GM23338 (cell line): Measurements from ENCODE around the gene TNS3. TPM values are rescaled to one million over a fixed set of nuclear protein-coding genes. Genes with fewer than 3 reads are reported as not detected.

ENCODE experiments used
- ATAC-seq: fragments of 200-7000 bp; cut with Tn5 transposase; 3 replicates; pipeline ENCODE4 v1.9.1; 2020
- DNase-seq: peaks from one replicate; pipeline ENCODE4 v3.0.0-alpha.2; 2015; ENCODE audit warnings: low spot score
- H2AFZ ChIP-seq: fragments of 200-600 bp; sonication (generic); 2 replicates; pipeline ENCODE4 v1.8.0; 2016; ENCODE audit warnings: antibody characterized with exemption, mild to moderate bottlenecking, moderate library complexity
- H3F3A ChIP-seq: fragments of 200-600 bp; sonication (generic); replicated peaks from 2 replicates; pipeline ENCODE4 v1.8.0; 2017; ENCODE audit warnings: antibody characterized with exemption, mixed run types, low read depth
- H3K27ac ChIP-seq: fragments of 200-600 bp; sonication (generic); 2 replicates; pipeline ENCODE4 v1.6.1; 2016; ENCODE audit warnings: low read depth
- H3K27me3 ChIP-seq: fragments of 200-600 bp; sonication (generic); 2 replicates; pipeline ENCODE4 v1.8.0; 2016; ENCODE audit warnings: mild to moderate bottlenecking, mixed run types, moderate library complexity; ENCODE audit not compliant: insufficient read depth
- H3K36me3 ChIP-seq: fragments of 200-600 bp; sonication (generic); 2 replicates; pipeline ENCODE4 v1.8.0; 2016; ENCODE audit warnings: mild to moderate bottlenecking; ENCODE audit not compliant: insufficient read depth
- H3K4me1 ChIP-seq: fragments of 200-600 bp; sonication (generic); 2 replicates; pipeline ENCODE4 v1.8.0; 2016; ENCODE audit warnings: mild to moderate bottlenecking, moderate library complexity; ENCODE audit not compliant: insufficient read depth
- H3K4me2 ChIP-seq: fragments of 200-600 bp; sonication (generic); 2 replicates; pipeline ENCODE4 v1.7.1; 2017; ENCODE audit warnings: mixed run types
- H3K4me3 ChIP-seq: fragments of 200-600 bp; sonication (generic); 2 replicates; pipeline ENCODE4 v1.6.1; 2016; ENCODE audit warnings: mixed run types
- H3K79me2 ChIP-seq: fragments of 200-600 bp; sonication (generic); replicated peaks from 2 replicates; pipeline ENCODE4 v1.8.0; 2017; ENCODE audit warnings: mild to moderate bottlenecking; ENCODE audit not compliant: insufficient read depth
- H3K9me2 ChIP-seq: fragments of 200-600 bp; sonication (generic); 2 replicates; pipeline ENCODE4 v1.8.0; 2017; ENCODE audit not compliant: insufficient read depth
- H4K20me1 ChIP-seq: fragments of 200-600 bp; sonication (generic); replicated peaks from 2 replicates; pipeline ENCODE4 v1.8.0; 2017; ENCODE audit warnings: mild to moderate bottlenecking; ENCODE audit not compliant: insufficient read depth
- H3K27ac Mint-ChIP-seq: 2 replicates; pipeline ENCODE4 v1.8.0; 2020; ENCODE audit warnings: inconsistent platforms, mild to moderate bottlenecking, moderate library complexity, mixed read lengths
- H3K27me3 Mint-ChIP-seq: 3 replicates; pipeline ENCODE4 v1.8.0; 2022; ENCODE audit warnings: low read depth, mild to moderate bottlenecking, moderate library complexity, mixed read lengths, inconsistent platforms; ENCODE audit not compliant: insufficient read depth, poor library complexity
- H3K36me3 Mint-ChIP-seq: 3 replicates; pipeline ENCODE4 v1.8.0; 2021; ENCODE audit warnings: low read depth, mild to moderate bottlenecking, inconsistent platforms, moderate library complexity, mixed read lengths
- H3K4me1 Mint-ChIP-seq: 3 replicates; pipeline ENCODE4 v1.8.0; 2020; ENCODE audit warnings: mild to moderate bottlenecking, inconsistent platforms, mixed read lengths
- H3K4me3 Mint-ChIP-seq: 3 replicates; pipeline ENCODE4 v1.8.0; 2021; ENCODE audit warnings: moderate library complexity, mild to moderate bottlenecking, inconsistent platforms, mixed read lengths
- H3K9me3 Mint-ChIP-seq: 3 replicates; pipeline ENCODE4 v1.8.0; 2020; ENCODE audit warnings: moderate library complexity, mild to moderate bottlenecking, inconsistent platforms, mixed read lengths
- CREB1 ChIP-seq: fragments of 250-450 bp; sonication (Bioruptor Pico); IDR thresholded peaks from 2 replicates; pipeline ENCODE4 v1.5.0; 2020; ENCODE audit warnings: low read depth, mild to moderate bottlenecking, moderate library complexity
- EZH2 ChIP-seq: fragments of 200-600 bp; sonication (generic); IDR thresholded peaks from one replicate; pipeline ENCODE4 v1.8.0; 2017; ENCODE audit warnings: antibody characterized with exemption, mild to moderate bottlenecking, low read depth; ENCODE audit not compliant: unreplicated experiment
- EZH2phosphoT487 ChIP-seq: fragments of 200-600 bp; sonication (generic); IDR thresholded peaks from one replicate; pipeline ENCODE4 v1.8.1; 2018; ENCODE audit warnings: antibody characterized with exemption; ENCODE audit not compliant: unreplicated experiment
- JUNB ChIP-seq: IDR thresholded peaks from one replicate; pipeline ENCODE4 v1.6.1; 2016; ENCODE audit warnings: antibody characterized with exemption; ENCODE audit not compliant: unreplicated experiment
- NANOG ChIP-seq: IDR thresholded peaks from 2 replicates; pipeline ENCODE4 v1.6.1; 2016; ENCODE audit warnings: antibody characterized with exemption, borderline replicate concordance
- POLR2AphosphoS5 ChIP-seq: IDR thresholded peaks from 2 replicates; pipeline ENCODE4 v1.6.1; 2016; ENCODE audit warnings: antibody characterized with exemption, low read depth
- STAT1 ChIP-seq: IDR thresholded peaks from one replicate; pipeline ENCODE4 v1.6.1; 2016; ENCODE audit warnings: antibody characterized with exemption; ENCODE audit not compliant: unreplicated experiment
- ZNF331 ChIP-seq: fragments of 250-450 bp; sonication (Bioruptor Pico); IDR thresholded peaks from 2 replicates; pipeline ENCODE4 v1.5.0; 2020; ENCODE audit warnings: low read depth, mild to moderate bottlenecking, moderate library complexity
- polyA plus RNA-seq: library from polyadenylated mRNA; unstranded; fragments of >200 nt; fragmentation: Nextera tagmentation; extraction: Ambion mirVana; gene quantifications from 2 replicates; pipeline ENCODE4 v1.2.1, GENCODE V29; 2016
- total RNA-seq: library from RNA; depleted of rRNA; stranded (reverse); fragments of >200 nt; shearing (Covaris generic); gene quantifications from 2 replicates; pipeline ENCODE4 v1.2.3, GENCODE V29; 2014
- TF ChIP-seq, protein P1 (sequence below): IDR thresholded peaks from one replicate; pipeline ENCODE4 v1.6.1; 2018; ENCODE audit warnings: antibody characterized with exemption; ENCODE audit not compliant: unreplicated experiment
- TF ChIP-seq, protein P2 (sequence below): fragments of 250-450 bp; sonication (Bioruptor Pico); IDR thresholded peaks from 2 replicates; pipeline ENCODE4 v1.5.0; 2020; ENCODE audit warnings: mild to moderate bottlenecking, moderate library complexity

TNS3 gene
- total and polyA plus RNA-seq, 2 experiments from 2014 or later, result 6.2 to 28.7 TPM

DNA sequence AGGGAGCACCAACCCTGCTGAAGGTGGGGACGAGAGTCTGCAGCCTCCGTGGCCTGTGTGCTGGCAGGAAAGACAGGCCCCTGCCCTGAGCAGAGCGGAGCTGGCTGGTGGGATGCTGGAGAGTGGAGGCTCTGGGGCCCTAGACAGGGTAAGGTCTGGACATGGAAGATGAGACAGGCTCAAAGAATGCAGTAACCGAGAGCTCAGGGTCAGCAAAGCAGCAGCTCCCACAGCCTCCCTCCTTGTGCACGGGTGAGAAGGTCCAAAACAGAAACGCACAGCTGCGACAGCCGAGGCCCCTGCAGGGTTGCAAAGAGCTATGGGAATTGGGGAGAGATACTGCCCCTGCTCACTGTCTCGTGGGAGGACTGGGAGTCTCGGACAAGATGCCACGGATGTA lies 80.5 kb downstream of the TNS3 start (continued):
- TF ChIP-seq, protein P1, sequence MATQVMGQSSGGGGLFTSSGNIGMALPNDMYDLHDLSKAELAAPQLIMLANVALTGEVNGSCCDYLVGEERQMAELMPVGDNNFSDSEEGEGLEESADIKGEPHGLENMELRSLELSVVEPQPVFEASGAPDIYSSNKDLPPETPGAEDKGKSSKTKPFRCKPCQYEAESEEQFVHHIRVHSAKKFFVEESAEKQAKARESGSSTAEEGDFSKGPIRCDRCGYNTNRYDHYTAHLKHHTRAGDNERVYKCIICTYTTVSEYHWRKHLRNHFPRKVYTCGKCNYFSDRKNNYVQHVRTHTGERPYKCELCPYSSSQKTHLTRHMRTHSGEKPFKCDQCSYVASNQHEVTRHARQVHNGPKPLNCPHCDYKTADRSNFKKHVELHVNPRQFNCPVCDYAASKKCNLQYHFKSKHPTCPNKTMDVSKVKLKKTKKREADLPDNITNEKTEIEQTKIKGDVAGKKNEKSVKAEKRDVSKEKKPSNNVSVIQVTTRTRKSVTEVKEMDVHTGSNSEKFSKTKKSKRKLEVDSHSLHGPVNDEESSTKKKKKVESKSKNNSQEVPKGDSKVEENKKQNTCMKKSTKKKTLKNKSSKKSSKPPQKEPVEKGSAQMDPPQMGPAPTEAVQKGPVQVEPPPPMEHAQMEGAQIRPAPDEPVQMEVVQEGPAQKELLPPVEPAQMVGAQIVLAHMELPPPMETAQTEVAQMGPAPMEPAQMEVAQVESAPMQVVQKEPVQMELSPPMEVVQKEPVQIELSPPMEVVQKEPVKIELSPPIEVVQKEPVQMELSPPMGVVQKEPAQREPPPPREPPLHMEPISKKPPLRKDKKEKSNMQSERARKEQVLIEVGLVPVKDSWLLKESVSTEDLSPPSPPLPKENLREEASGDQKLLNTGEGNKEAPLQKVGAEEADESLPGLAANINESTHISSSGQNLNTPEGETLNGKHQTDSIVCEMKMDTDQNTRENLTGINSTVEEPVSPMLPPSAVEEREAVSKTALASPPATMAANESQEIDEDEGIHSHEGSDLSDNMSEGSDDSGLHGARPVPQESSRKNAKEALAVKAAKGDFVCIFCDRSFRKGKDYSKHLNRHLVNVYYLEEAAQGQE, result no peak

DNA sequence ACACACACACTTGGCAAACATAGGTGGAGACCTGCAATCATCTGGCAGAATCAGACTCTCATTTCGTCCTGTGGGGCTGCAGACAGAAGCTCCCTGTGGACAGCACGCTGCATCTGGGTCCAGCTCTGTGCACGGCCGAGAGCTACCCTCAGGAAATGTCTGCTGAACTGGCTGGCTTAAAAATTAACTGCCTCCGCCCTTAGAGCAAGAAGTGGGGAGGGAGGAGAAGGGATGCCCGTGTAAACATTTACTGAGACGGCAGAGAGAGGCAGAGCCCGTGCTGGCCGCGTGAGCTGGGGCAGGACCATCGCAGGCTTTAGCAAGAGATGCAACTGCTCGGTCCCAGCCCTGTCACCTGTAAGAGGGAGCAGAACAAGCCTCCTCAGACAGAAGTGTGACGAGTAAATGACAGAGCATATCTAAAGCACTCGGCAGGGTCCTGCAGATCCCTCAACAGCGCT lies 81.8 kb downstream of the TNS3 start:
- Histone ChIP-seq H2AFZ (no peak overlapping the region), H3F3A (no peaks in the 10 kb centered on the region), H3K4me3 (no peak overlapping the region), H4K20me1 (0 out of 2 replicates have a peak, but pooled peaks cover 9% of the 10 kb centered on the region), H3K27me3 (no peaks in the 10 kb centered on the region), H3K79me2 (peaks cover 16% of the 10 kb centered on the region), H3K4me2 (no peak overlapping the region), H3K36me3 (no peaks in the 10 kb centered on the region), H3K27ac (no peak overlapping the region), H3K4me1 (0 out of 2 replicates have a peak, but pooled peaks cover 11% of the 10 kb centered on the region), H3K9me2 (no peaks in the 10 kb centered on the region)
- no peak overlapping the region for H3K27ac Mint-ChIP-seq
- peaks cover 50% of the 10 kb centered on the region for H3K4me1 Mint-ChIP-seq
- H3K27me3 Mint-ChIP-seq, result peaks cover 11% of the 10 kb centered on the region
- no peaks in the 10 kb centered on the region for H3K9me3 Mint-ChIP-seq
- no peak overlapping the region for H3K4me3 Mint-ChIP-seq
- no peaks in the 10 kb centered on the region; the same call in 2 of the 3 replicates for H3K36me3 Mint-ChIP-seq
- DNase-seq, result no peak
- no peak for ATAC-seq
- no peak for TF ChIP-seq JUNB
- TF ChIP-seq ZNF331 (CRISPR knock-in tag), result no peak
- TF ChIP-seq, protein P2, sequence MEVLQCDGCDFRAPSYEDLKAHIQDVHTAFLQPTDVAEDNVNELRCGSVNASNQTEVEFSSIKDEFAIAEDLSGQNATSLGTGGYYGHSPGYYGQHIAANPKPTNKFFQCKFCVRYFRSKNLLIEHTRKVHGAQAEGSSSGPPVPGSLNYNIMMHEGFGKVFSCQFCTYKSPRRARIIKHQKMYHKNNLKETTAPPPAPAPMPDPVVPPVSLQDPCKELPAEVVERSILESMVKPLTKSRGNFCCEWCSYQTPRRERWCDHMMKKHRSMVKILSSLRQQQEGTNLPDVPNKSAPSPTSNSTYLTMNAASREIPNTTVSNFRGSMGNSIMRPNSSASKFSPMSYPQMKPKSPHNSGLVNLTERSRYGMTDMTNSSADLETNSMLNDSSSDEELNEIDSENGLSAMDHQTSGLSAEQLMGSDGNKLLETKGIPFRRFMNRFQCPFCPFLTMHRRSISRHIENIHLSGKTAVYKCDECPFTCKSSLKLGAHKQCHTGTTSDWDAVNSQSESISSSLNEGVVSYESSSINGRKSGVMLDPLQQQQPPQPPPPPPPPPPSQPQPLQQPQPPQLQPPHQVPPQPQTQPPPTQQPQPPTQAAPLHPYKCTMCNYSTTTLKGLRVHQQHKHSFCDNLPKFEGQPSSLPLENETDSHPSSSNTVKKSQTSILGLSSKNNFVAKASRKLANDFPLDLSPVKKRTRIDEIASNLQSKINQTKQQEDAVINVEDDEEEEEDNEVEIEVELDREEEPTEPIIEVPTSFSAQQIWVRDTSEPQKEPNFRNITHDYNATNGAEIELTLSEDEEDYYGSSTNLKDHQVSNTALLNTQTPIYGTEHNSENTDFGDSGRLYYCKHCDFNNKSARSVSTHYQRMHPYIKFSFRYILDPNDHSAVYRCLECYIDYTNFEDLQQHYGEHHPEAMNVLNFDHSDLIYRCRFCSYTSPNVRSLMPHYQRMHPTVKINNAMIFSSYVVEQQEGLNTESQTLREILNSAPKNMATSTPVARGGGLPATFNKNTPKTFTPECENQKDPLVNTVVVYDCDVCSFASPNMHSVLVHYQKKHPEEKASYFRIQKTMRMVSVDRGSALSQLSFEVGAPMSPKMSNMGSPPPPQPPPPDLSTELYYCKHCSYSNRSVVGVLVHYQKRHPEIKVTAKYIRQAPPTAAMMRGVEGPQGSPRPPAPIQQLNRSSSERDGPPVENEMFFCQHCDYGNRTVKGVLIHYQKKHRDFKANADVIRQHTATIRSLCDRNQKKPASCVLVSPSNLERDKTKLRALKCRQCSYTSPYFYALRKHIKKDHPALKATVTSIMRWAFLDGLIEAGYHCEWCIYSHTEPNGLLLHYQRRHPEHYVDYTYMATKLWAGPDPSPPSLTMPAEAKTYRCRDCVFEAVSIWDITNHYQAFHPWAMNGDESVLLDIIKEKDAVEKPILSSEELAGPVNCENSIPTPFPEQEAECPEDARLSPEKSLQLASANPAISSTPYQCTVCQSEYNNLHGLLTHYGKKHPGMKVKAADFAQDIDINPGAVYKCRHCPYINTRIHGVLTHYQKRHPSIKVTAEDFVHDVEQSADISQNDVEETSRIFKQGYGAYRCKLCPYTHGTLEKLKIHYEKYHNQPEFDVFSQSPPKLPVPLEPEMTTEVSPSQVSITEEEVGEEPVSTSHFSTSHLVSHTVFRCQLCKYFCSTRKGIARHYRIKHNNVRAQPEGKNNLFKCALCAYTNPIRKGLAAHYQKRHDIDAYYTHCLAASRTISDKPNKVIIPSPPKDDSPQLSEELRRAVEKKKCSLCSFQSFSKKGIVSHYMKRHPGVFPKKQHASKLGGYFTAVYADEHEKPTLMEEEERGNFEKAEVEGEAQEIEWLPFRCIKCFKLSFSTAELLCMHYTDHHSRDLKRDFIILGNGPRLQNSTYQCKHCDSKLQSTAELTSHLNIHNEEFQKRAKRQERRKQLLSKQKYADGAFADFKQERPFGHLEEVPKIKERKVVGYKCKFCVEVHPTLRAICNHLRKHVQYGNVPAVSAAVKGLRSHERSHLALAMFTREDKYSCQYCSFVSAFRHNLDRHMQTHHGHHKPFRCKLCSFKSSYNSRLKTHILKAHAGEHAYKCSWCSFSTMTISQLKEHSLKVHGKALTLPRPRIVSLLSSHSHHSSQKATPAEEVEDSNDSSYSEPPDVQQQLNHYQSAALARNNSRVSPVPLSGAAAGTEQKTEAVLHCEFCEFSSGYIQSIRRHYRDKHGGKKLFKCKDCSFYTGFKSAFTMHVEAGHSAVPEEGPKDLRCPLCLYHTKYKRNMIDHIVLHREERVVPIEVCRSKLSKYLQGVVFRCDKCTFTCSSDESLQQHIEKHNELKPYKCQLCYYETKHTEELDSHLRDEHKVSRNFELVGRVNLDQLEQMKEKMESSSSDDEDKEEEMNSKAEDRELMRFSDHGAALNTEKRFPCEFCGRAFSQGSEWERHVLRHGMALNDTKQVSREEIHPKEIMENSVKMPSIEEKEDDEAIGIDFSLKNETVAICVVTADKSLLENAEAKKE (CRISPR knock-in tag), result no peak
- no peak for TF ChIP-seq NANOG
- no peak for TF ChIP-seq CREB1 (CRISPR knock-in tag)
- no peak for TF ChIP-seq POLR2AphosphoS5
- TF ChIP-seq EZH2phosphoT487, result no peak
- TF ChIP-seq, protein P1, result no peak
- no peak for TF ChIP-seq STAT1
- no peak for TF ChIP-seq EZH2
